Activated gamma-delta T cell treated with Interleukin-2 at 50 U/mL for 16 hours (primary cell): ENCODE data around the gene TRAP1.

ENCODE experiments used
- DNase-seq: peaks from one replicate; pipeline ENCODE4 v3.0.0-alpha.2; 2020

The TRAP1 gene

GRCh38 chr16:3717235-3718018, at the start of gene TRAP1:
Gene TRAP1 (minus strand): TSS chr16:3717524. CDS start chr16:3717508, 16 bp downstream.
- peak; percentile 89 for DNase-seq

GRCh38 chr16:3766177-3766576, 48.9 kb upstream of the TRAP1 start:
- DNase-seq: no peak

GRCh38 chr16:3764409-3764808, 47.1 kb upstream of the TRAP1 start:
- DNase-seq: no peak

- no peak for DNase-seq
Measured at GRCh38 chr16:3762107-3762750, 44.9 kb upstream of the TRAP1 start.

GRCh38 chr16:3761375-3762106, 44.2 kb upstream of the TRAP1 start:
- DNase-seq: no peak

- no peak for DNase-seq
Measured at GRCh38 chr16:3760518-3760917, 43.2 kb upstream of the TRAP1 start.

- no peak for DNase-seq
Measured at GRCh38 chr16:3759736-3760135, 42.4 kb upstream of the TRAP1 start.

GRCh38 chr16:3756113-3756512, 38.8 kb upstream of the TRAP1 start:
- no peak for DNase-seq

- DNase-seq: no peak
Measured at GRCh38 chr16:3755249-3755648, 37.9 kb upstream of the TRAP1 start.

GRCh38 chr16:3754772-3755171, 37.4 kb upstream of the TRAP1 start:
- no peak for DNase-seq

- DNase-seq: no peak
Measured at GRCh38 chr16:3754081-3754703, 36.9 kb upstream of the TRAP1 start.

- no peak for DNase-seq
Measured at GRCh38 chr16:3752984-3753383, 35.7 kb upstream of the TRAP1 start.

GRCh38 chr16:3751878-3752277, 34.6 kb upstream of the TRAP1 start:
- no peak for DNase-seq

GRCh38 chr16:3748307-3748706, 31.0 kb upstream of the TRAP1 start:
- no peak for DNase-seq

- DNase-seq: no peak
Measured at GRCh38 chr16:3745751-3746355, 28.5 kb upstream of the TRAP1 start.

GRCh38 chr16:3744018-3744417, 26.7 kb upstream of the TRAP1 start:
- DNase-seq: no peak

GRCh38 chr16:3740934-3741333, 23.6 kb upstream of the TRAP1 start:
- no peak for DNase-seq

- no peak for DNase-seq
Measured at GRCh38 chr16:3740186-3740585, 22.9 kb upstream of the TRAP1 start.

GRCh38 chr16:3739636-3740035, 22.3 kb upstream of the TRAP1 start:
- no peak for DNase-seq

- no peak for DNase-seq
Measured at GRCh38 chr16:3738541-3738940, 21.2 kb upstream of the TRAP1 start.

- no peak for DNase-seq
Measured at GRCh38 chr16:3738128-3738527, 20.8 kb upstream of the TRAP1 start.

- no peak for DNase-seq
Measured at GRCh38 chr16:3737181-3737580, 19.9 kb upstream of the TRAP1 start.

GRCh38 chr16:3736116-3736515, 18.8 kb upstream of the TRAP1 start:
- DNase-seq: no peak
